Kidney epithelial cell (primary cell): ENCODE results near the gene APMAP. TPM values are rescaled to one million over a fixed set of nuclear protein-coding genes. Genes with fewer than 3 reads are reported as not detected.

Experiments
- DNase-seq: peaks from one replicate; pipeline ENCODE4 v3.0.0-alpha.2; 2010; ENCODE audit warnings: low read depth
- H3K27me3 ChIP-seq: 2 replicates; pipeline ENCODE4 v1.6.0; 2011; ENCODE audit warnings: low read length; ENCODE audit not compliant: control insufficient read depth, insufficient read depth
- H3K36me3 ChIP-seq: 2 replicates; pipeline ENCODE4 v1.5.1; 2011; ENCODE audit warnings: low read length; ENCODE audit not compliant: control insufficient read depth, insufficient read depth
- H3K4me3 ChIP-seq: 2 replicates; pipeline ENCODE4 v1.5.1; 2011; ENCODE audit warnings: low read depth, mild to moderate bottlenecking, control low read depth, low read length
- CTCF ChIP-seq: IDR thresholded peaks from 2 replicates; pipeline ENCODE4 v1.5.1; 2011; ENCODE audit warnings: mild to moderate bottlenecking, moderate library complexity, low read length, control low read depth, inconsistent platforms; ENCODE audit not compliant: insufficient read depth, poor library complexity, severe bottlenecking
- total RNA-seq: library from RNA; depleted of rRNA; stranded (reverse); fragments of >200 nt; gene quantifications from 2 replicates; pipeline ENCODE4 v1.2.3, GENCODE V29; 2015

APMAP gene
- total RNA-seq, 1 donor from 2014 or later = 98.8 TPM

- H3K4me3 ChIP-seq = no peak overlapping the region
- no peak for DNase-seq
- H3K36me3 ChIP-seq = no peaks in the 10 kb centered on the region
- H3K27me3 ChIP-seq = no peaks in the 10 kb centered on the region
- no peak for TF ChIP-seq CTCF
These were observed 33.5 kb upstream of the APMAP start for GRCh38 chr20:25025986-25026605.

GRCh38 chr20:25025091-25025861, 32.7 kb upstream of the APMAP start:
- TF ChIP-seq CTCF = no peak
- Histone ChIP-seq H3K4me3 (no peak overlapping the region), H3K36me3 (no peaks in the 10 kb centered on the region), H3K27me3 (no peaks in the 10 kb centered on the region)
- DNase-seq = no peak

GRCh38 chr20:25024171-25024570, 31.6 kb upstream of the APMAP start:
- no peak overlapping the region for H3K4me3 ChIP-seq
- H3K36me3 ChIP-seq = no peaks in the 10 kb centered on the region
- DNase-seq = no peak
- no peaks in the 10 kb centered on the region for H3K27me3 ChIP-seq
- no peak for TF ChIP-seq CTCF

- no peak for TF ChIP-seq CTCF
- no peak for DNase-seq
- Histone ChIP-seq H3K36me3 (no peaks in the 10 kb centered on the region), H3K27me3 (no peaks in the 10 kb centered on the region), H3K4me3 (no peak overlapping the region)
These were observed 30.8 kb upstream of the APMAP start for GRCh38 chr20:25023356-25023755.

- TF ChIP-seq CTCF = no peak
- DNase-seq = no peak
These were observed 30.1 kb upstream of the APMAP start for GRCh38 chr20:25022680-25023079.

GRCh38 chr20:25021336-25021735, 28.8 kb upstream of the APMAP start:
- no peaks in the 10 kb centered on the region for H3K36me3 ChIP-seq
- H3K4me3 ChIP-seq = no peak overlapping the region
- DNase-seq = no peak
- no peak for TF ChIP-seq CTCF
- peaks cover 2% of the 10 kb centered on the region for H3K27me3 ChIP-seq

More at GRCh38 chr20:25022680-25023079, 30.1 kb upstream of the APMAP start:
- H3K36me3 ChIP-seq = no peaks in the 10 kb centered on the region
- no peak overlapping the region for H3K4me3 ChIP-seq
- H3K27me3 ChIP-seq = no peaks in the 10 kb centered on the region
